Gastrocnemius medialis (tissue), 4 donors: ENCODE data around the gene IL1R1.

Experiments
- CTCF ChIP-seq, 5 experiments: fragments of 450-650 bp in 3 of 5; fragments of 200-600 bp in 2 of 5; sonication (generic) in 2 of 5; IDR thresholded peaks in 4 of 5; conservative IDR thresholded peaks in 1 of 5; 1 replicate in 4 of 5; 2 replicates in 1 of 5; pipeline ENCODE4 v1.5.1; 2016 to 2019; ENCODE audit warnings: antibody characterized with exemption in 5 of 5, mild to moderate bottlenecking in 3 of 5, moderate library complexity in 3 of 5
- POLR2A ChIP-seq, 2 donors: fragments of 450-650 bp; IDR thresholded peaks; one replicate each; pipeline ENCODE4 v1.6.1; 2017; ENCODE audit warnings: antibody characterized with exemption in 2 of 2, mild to moderate bottlenecking in 2 of 2, moderate library complexity in 2 of 2

DNA sequence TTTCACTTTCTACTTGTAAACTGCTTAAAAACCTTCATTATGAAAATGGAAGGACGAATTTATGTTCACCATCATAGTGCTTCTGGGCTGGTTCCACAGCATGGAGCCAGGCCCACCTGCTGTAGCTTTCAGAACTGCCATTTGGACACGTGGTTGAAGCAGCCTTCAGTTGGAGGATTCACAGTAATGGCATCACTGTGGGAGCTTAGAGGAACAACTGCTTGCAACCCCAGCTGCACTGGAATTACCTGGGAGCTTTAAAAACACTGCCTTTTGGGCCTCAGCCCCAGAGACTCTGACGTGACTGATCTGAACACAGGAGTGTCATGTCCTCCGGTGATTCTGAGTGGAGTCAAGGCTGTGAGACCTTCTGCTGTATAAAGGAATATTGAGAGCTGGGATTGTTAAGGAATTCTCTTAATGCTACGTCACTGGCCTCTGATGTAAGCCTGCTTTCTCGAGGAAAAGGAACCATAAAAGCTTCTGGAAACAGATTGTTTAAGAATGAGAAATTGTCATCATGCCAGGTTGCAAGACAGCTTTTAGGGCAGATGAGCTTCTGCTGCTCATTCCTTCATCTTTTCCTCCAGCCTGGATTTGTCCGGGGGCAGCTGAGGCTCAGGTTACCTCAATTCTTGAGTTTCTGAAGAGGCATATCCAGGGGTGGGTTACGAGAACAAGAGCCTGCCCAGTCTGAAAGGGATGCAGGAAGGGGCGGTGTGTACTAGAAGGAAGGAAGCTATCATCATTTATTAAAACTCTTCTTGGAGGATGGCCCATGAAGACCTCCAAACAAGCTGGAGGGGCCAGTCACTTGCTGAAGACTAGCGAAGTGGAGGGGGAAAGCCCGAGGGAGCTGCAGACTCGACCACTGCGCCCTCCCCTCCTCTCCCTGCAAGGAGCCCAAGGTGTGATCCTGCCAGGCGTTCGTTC lies 1.3 kb upstream of the IL1R1 start:
- no peak for TF ChIP-seq CTCF (IDR thresholded peaks at IDR 0.05 in 4 of 5, conservative IDR thresholded peaks at IDR 0.05 in 1 of 5)
- no peak for TF ChIP-seq POLR2A (IDR thresholded peaks at IDR 0.05)
